ENCODE data around the gene ERP29. TPM values are rescaled to one million over a fixed set of nuclear protein-coding genes. Genes with fewer than 3 reads are reported as not detected.

Gene ERP29
- total and polyA plus RNA-seq, 2 of the 13 experiments (the other 11 are each of a cell fraction or from before 2014, with no cell fraction given): 111 to 147 TPM

DNA sequence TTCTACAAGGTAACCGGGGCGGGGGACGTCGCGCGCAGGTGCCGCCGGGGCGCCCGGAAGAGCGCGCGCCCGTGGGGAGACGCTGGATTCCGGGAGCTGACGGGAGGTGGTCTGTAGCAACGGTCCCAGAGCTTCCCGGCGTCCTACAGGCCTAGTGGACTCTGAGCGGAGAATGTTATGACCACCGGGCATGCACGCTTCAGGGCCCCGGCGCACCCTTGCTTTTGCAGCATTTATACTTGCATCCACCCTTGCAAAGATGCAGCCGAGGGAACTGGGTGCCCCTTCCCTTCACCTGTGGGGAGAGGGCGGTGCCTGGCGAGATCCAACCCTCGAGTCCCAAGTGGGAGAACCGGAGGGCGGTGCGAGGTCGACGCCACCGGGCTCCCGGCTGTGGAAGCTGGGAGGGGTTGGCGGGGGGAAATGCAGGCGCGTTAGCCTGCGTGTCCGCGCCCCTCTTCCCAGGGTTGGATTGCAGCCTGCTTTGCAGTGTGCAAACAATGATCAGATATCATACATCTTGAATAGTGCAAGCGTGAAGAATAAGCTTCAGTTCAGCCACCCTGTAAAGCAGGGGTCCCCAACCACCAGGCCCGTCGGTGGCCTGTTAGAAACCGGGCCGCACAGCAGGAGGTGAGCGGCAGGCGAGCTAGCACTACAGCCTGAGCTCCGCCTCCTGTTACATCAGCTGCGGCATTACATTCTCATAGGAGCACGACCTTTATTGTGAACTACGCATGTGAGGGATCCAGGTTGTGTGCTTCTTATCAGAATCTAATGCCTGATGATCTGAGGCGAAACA lies 576 bp downstream of the ERP29 start (continued):
- TF ChIP-seq, protein P1, sequence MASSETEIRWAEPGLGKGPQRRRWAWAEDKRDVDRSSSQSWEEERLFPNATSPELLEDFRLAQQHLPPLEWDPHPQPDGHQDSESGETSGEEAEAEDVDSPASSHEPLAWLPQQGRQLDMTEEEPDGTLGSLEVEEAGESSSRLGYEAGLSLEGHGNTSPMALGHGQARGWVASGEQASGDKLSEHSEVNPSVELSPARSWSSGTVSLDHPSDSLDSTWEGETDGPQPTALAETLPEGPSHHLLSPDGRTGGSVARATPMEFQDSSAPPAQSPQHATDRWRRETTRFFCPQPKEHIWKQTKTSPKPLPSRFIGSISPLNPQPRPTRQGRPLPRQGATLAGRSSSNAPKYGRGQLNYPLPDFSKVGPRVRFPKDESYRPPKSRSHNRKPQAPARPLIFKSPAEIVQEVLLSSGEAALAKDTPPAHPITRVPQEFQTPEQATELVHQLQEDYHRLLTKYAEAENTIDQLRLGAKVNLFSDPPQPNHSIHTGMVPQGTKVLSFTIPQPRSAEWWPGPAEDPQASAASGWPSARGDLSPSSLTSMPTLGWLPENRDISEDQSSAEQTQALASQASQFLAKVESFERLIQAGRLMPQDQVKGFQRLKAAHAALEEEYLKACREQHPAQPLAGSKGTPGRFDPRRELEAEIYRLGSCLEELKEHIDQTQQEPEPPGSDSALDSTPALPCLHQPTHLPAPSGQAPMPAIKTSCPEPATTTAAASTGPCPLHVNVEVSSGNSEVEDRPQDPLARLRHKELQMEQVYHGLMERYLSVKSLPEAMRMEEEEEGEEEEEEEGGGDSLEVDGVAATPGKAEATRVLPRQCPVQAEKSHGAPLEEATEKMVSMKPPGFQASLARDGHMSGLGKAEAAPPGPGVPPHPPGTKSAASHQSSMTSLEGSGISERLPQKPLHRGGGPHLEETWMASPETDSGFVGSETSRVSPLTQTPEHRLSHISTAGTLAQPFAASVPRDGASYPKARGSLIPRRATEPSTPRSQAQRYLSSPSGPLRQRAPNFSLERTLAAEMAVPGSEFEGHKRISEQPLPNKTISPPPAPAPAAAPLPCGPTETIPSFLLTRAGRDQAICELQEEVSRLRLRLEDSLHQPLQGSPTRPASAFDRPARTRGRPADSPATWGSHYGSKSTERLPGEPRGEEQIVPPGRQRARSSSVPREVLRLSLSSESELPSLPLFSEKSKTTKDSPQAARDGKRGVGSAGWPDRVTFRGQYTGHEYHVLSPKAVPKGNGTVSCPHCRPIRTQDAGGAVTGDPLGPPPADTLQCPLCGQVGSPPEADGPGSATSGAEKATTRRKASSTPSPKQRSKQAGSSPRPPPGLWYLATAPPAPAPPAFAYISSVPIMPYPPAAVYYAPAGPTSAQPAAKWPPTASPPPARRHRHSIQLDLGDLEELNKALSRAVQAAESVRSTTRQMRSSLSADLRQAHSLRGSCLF (CRISPR knock-in tag; IDR thresholded peaks at IDR 0.05; ENCODE audit: borderline replicate concordance): no peak
- TF ChIP-seq ATF1 (CRISPR knock-in tag; IDR thresholded peaks at IDR 0.05) (no peak; the same call in 1 of the 2 replicates), FOXK1 (CRISPR knock-in tag; IDR thresholded peaks at IDR 0.05; ENCODE audit: borderline replicate concordance, low read depth) (no peak), ZNF430 (CRISPR knock-in tag; IDR thresholded peaks at IDR 0.05) (no peak), HCFC1 (IDR thresholded peaks at IDR 0.05; ENCODE audit: low read depth, low read length) (no peak), ZNF549 (CRISPR knock-in tag; IDR thresholded peaks at IDR 0.05) (peak; percentile 100), KDM1A (CRISPR knock-in tag; IDR thresholded peaks at IDR 0.05) (no peak), ZNF121 (CRISPR knock-in tag; IDR thresholded peaks at IDR 0.05) (0 out of 2 replicates have a peak, but pooled peaks have one; percentile 30), ZNF660 (CRISPR knock-in tag; IDR thresholded peaks at IDR 0.05; ENCODE audit: borderline replicate concordance, low read depth) (no peak), ZNF724P (CRISPR knock-in tag; IDR thresholded peaks at IDR 0.05; ENCODE audit: borderline replicate concordance) (no peak), HOXA9 (CRISPR knock-in tag; IDR thresholded peaks at IDR 0.05; ENCODE audit: borderline replicate concordance) (no peak; the same call in 1 of the 2 replicates), RCOR2 (CRISPR knock-in tag; IDR thresholded peaks at IDR 0.05) (no peak), ZKSCAN1 (IDR thresholded peaks at IDR 0.05; ENCODE audit: low read length) (no peak), RAD21 (CRISPR knock-in tag; IDR thresholded peaks at IDR 0.05) (peak; percentile 20; the same call in 1 of the 2 replicates), SOX6 (IDR thresholded peaks at IDR 0.05) (no peak), SOX6 (CRISPR knock-in tag; IDR thresholded peaks at IDR 0.05) (peak; percentile 62), PCBP1 (IDR thresholded peaks at IDR 0.05; ENCODE audit: borderline replicate concordance, low read depth, low read length) (no peak), ZNF563 (CRISPR knock-in tag; IDR thresholded peaks at IDR 0.05) (no peak), SRY (CRISPR knock-in tag; IDR thresholded peaks at IDR 0.05) (no peak), ZNF547 (CRISPR knock-in tag; IDR thresholded peaks at IDR 0.05) (no peak)
- TF ChIP-seq, protein P2, sequence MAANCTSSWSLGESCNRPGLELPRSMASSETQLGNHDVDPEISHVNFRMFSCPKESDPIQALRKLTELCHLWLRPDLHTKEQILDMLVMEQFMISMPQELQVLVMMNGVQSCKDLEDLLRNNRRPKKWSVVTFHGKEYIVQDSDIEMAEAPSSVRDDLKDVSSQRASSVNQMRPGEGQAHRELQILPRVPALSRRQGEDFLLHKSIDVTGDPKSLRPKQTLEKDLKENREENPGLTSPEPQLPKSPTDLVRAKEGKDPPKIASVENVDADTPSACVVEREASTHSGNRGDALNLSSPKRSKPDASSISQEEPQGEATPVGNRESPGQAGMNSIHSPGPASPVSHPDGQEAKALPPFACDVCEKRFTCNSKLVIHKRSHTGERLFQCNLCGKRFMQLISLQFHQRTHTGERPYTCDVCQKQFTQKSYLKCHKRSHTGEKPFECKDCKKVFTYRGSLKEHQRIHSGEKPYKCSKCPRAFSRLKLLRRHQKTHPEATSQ (CRISPR knock-in tag; IDR thresholded peaks at IDR 0.05; ENCODE audit: borderline replicate concordance): 0 out of 2 replicates have a peak, but pooled peaks have one; percentile 4
- TF ChIP-seq, protein P3, sequence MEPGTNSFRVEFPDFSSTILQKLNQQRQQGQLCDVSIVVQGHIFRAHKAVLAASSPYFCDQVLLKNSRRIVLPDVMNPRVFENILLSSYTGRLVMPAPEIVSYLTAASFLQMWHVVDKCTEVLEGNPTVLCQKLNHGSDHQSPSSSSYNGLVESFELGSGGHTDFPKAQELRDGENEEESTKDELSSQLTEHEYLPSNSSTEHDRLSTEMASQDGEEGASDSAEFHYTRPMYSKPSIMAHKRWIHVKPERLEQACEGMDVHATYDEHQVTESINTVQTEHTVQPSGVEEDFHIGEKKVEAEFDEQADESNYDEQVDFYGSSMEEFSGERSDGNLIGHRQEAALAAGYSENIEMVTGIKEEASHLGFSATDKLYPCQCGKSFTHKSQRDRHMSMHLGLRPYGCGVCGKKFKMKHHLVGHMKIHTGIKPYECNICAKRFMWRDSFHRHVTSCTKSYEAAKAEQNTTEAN (CRISPR knock-in tag; conservative IDR thresholded peaks at IDR 0.05): no peak
- TF ChIP-seq, protein P4, sequence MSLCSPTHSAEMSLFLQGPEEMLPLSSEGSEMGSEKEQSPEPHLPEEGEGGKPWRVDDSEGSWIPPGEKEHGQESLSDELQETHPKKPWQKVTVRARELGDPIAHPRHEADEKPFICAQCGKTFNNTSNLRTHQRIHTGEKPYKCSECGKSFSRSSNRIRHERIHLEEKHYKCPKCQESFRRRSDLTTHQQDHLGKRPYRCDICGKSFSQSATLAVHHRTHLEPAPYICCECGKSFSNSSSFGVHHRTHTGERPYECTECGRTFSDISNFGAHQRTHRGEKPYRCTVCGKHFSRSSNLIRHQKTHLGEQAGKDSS (CRISPR knock-in tag; IDR thresholded peaks at IDR 0.05; ENCODE audit: borderline replicate concordance, low read depth): peak; percentile 87; the same call in 1 of the 2 replicates
